GM19035 (cell line): ENCODE data around the gene CD72.

Experiments
- ATAC-seq: cut with Tn5 transposase; IDR thresholded peaks from one replicate; pipeline ENCODE4 v1.9.1; 2021; ENCODE audit not compliant: unreplicated experiment

Gene CD72

DNA sequence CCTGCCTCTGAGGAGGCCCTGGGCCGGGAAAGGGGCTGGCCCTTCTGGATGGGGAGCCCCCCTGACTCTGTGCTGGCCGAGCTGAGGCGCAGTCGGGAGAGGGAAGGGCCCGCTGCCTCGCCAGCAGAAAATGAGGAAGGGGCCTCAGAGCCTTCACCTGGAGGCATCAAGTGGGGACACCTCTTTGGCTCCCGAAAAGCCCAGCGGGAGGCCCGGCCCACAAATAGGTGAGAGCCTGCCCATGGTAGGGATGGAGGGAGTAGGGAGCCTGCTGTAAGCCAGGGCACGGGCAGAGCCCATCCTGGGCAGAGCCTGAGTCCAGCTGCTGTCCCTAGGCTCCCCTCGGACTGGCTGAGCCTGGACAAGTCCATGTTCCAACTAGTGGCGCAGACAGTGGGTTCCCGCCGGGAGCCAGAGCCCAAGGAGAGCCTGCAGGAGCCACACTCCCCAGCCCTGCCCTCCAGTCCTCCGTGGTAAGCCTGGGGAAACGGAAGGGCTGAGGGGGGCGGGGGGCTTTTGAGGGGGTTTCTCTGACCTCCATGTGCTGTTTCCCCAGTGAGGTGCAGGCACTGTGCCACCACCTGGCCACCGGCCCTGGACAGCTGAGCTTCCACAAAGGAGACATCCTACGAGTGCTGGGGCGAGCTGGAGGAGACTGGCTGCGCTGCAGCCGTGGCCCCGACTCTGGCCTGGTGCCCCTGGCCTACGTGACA lies 57.4 kb downstream of the CD72 start:
- ATAC-seq = no peak
